SK-N-MC (cell line): ENCODE measurements around the gene BRCA2.

Experiments used
- EZH2 ChIP-seq: fragments of 200-600 bp; sonication (generic); IDR thresholded peaks from one replicate; pipeline ENCODE4 v1.6.1; 2017; ENCODE audit warnings: antibody characterized with exemption
- FOXP2 ChIP-seq: optimal IDR thresholded peaks from 2 replicates; pipeline ENCODE3; 2011; ENCODE audit warnings: mild to moderate bottlenecking, moderate library complexity; ENCODE audit not compliant: insufficient read depth; ENCODE audit errors: extremely low read length, control extremely low read depth

DNA sequence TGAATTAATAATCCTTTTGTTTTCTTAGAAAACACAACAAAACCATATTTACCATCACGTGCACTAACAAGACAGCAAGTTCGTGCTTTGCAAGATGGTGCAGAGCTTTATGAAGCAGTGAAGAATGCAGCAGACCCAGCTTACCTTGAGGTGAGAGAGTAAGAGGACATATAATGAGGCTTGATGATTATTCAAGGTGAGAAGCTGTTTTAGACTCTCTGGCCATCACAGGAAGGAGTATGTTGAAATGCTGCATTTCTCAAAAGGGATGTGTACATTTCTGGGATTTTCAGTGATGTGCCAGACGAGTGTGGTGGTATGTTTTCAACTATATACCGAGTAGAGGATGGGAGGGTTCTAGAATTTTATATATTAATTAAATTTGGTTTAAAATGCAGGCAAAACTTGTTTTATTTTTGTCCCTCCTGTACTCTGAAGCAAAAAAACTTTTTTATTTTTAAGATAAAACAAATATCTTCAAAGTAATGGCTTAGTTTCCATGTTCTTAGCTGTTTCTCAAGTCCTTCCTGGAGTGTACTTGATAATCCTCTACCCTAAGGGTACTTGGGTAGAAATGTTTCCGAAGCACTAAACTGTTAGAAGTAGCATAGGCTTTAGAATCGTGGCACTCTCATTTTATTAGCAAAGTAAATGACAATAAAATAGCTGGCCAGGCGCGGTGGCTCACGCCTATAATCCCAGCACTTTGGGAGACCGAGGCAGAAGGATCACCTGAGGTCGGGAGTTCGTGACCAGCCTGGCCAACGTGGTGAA is 61.5 kb downstream of the BRCA2 start:
- TF ChIP-seq EZH2: no peak
- TF ChIP-seq FOXP2: no peak
